ENCODE data around the gene MTAP. TPM values are rescaled to one million over a fixed set of nuclear protein-coding genes. Genes with fewer than 3 reads are reported as not detected.

Gene MTAP
- total and polyA plus RNA-seq, 10 donors: 11.9 to 56.3 (median 42.1) TPM

DNA sequence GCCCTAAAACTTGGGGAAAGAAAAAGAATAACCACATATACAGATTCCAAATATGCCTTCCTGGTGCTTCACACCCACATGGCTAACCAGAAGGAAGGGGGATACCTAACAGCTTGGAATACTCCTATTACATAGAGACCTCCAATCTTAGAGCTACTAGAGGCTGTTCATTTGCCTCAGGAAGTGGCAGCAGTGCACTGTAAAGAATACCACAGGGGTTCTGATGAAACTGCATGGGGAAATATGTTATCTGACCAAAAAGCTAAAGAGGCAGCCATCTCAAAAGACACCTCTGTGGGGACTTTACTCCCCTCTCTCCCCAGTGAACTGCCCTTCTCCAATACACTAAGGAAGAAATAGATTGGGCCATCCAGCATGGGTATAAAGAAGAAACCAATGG, 125.3 kb downstream of the MTAP start:
- H3K4me1 ChIP-seq: no peaks in the 10 kb centered on the region
- H3K36me3 ChIP-seq: peaks cover 0 to 17% (median 0%) of the 10 kb centered on the region in 6 donors
- no peaks in the 10 kb centered on the region for H3K27me3 ChIP-seq (replicated peaks in 1 of 7)
- H3K27ac ChIP-seq: no peak overlapping the region
- no peak for TF ChIP-seq CTCF (IDR thresholded peaks at IDR 0.05 in 8 of 11, conservative IDR thresholded peaks at IDR 0.05 in 3 of 11)
- no peak overlapping the region for H3K4me3 ChIP-seq
- intact Hi-C loops (cut with DNase I; ENCODE audit: low total_unique reads): no loop called here
- no peaks in the 10 kb centered on the region for H3K9me3 ChIP-seq
- no peak for DNase-seq

- intact Hi-C loops (cut with DNase I; ENCODE audit: low total_unique reads): no loop called here
- Histone ChIP-seq H3K4me1 (no peaks in the 10 kb centered on the region), H3K27me3 (replicated peaks in 1 of 7) (no peaks in the 10 kb centered on the region), H3K27ac (no peak overlapping the region), H3K4me3 (no peak overlapping the region), H3K9me3 (no peaks in the 10 kb centered on the region), H3K36me3 (peaks cover 0 to 17% (median 0%) of the 10 kb centered on the region in 6 donors)
- 71 to 92% (median 77%) methylated on average over 1 of the region's 1 CpG for WGBS, 5 donors
- DNase-seq: no peak
- TF ChIP-seq CTCF (IDR thresholded peaks at IDR 0.05 in 8 of 11, conservative IDR thresholded peaks at IDR 0.05 in 3 of 11) (no peak), POLR2AphosphoS5 (IDR thresholded peaks at IDR 0.05) (no peak), POLR2A (IDR thresholded peaks at IDR 0.05) (no peak)
These were observed 129.0 kb downstream of the MTAP start for GRCh38 chr9:21931428-21931827.

DNA sequence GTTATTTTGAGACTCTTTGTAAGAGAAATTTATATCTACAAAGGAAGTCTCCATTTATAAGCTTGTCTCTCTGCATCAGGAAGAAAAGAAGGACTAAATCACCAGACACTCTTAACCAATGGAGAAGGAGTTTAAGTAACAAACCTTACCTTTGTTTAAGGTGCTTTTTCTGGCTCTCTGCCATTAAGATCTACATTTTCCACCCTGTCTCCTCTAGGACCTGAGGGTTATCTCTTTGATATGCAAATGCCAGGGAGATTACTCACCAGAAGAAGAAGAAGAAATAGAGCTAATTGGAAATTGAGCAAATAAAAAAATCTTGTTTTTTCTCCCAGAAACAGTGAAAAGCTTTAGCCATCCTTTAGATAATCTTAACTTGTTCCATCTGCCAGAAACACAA, 130.8 kb downstream of the MTAP start:
- intact Hi-C loops (cut with DNase I; ENCODE audit: low total_unique reads): no loop called here
- no peaks in the 10 kb centered on the region for H3K9me3 ChIP-seq
- no peak for TF ChIP-seq POLR2AphosphoS5 (IDR thresholded peaks at IDR 0.05)
- TF ChIP-seq POLR2A (IDR thresholded peaks at IDR 0.05): no peak
- no peak for TF ChIP-seq CTCF (IDR thresholded peaks at IDR 0.05 in 8 of 11, conservative IDR thresholded peaks at IDR 0.05 in 3 of 11)
- H3K36me3 ChIP-seq: peaks cover 0 to 17% (median 0%) of the 10 kb centered on the region in 6 donors
- no peak overlapping the region for H3K27ac ChIP-seq
- no peak for DNase-seq
- no peaks in the 10 kb centered on the region for H3K4me1 ChIP-seq
- H3K27me3 ChIP-seq (replicated peaks in 1 of 7): no peaks in the 10 kb centered on the region
- no peak overlapping the region for H3K4me3 ChIP-seq

- H3K9me3 ChIP-seq: no peaks in the 10 kb centered on the region
- H3K36me3 ChIP-seq: peaks cover 0 to 17% (median 0%) of the 10 kb centered on the region in 6 donors
- WGBS, 5 donors: 92 to 96% (median 93%) methylated on average over 2 of the region's 2 CpGs
- no peaks in the 10 kb centered on the region for H3K4me1 ChIP-seq
- TF ChIP-seq POLR2A (IDR thresholded peaks at IDR 0.05) (no peak), CTCF (IDR thresholded peaks at IDR 0.05 in 8 of 11, conservative IDR thresholded peaks at IDR 0.05 in 3 of 11) (no peak), POLR2AphosphoS5 (IDR thresholded peaks at IDR 0.05) (no peak)
- no peak for DNase-seq
- intact Hi-C loops (cut with DNase I; ENCODE audit: low total_unique reads): no loop called here
- H3K27ac ChIP-seq: no peak overlapping the region
- H3K27me3 ChIP-seq (replicated peaks in 1 of 7): no peaks in the 10 kb centered on the region
- no peak overlapping the region for H3K4me3 ChIP-seq
These were observed 131.4 kb downstream of the MTAP start for GRCh38 chr9:21933865-21934264.
